ENCODE measurements around the gene CHURC1.

DNA sequence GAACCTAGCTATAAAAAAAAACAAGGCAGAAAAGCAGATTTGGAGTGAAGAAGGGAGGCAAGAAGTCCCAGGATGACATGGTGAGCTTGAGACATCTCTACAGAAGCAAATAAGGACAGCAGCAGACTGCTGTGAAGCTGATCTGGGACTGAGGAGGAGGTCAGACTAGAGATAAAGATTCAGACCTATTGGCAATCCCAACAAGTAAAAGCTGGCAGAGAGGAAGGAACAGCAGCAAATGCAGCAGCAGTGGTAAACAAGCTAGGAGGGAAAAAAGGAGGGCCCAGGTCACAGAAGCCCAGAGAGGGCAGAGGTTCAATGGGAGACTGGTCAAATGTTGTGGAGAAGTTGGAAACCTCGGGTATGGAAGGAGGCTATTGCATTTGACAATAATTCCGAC is 45.9 kb upstream of the CHURC1 start:
- no peak for TF ChIP-seq CHD2 (IDR thresholded peaks at IDR 0.05; ENCODE audit: low read length, partially characterized antibody)
- TF ChIP-seq, protein P1, sequence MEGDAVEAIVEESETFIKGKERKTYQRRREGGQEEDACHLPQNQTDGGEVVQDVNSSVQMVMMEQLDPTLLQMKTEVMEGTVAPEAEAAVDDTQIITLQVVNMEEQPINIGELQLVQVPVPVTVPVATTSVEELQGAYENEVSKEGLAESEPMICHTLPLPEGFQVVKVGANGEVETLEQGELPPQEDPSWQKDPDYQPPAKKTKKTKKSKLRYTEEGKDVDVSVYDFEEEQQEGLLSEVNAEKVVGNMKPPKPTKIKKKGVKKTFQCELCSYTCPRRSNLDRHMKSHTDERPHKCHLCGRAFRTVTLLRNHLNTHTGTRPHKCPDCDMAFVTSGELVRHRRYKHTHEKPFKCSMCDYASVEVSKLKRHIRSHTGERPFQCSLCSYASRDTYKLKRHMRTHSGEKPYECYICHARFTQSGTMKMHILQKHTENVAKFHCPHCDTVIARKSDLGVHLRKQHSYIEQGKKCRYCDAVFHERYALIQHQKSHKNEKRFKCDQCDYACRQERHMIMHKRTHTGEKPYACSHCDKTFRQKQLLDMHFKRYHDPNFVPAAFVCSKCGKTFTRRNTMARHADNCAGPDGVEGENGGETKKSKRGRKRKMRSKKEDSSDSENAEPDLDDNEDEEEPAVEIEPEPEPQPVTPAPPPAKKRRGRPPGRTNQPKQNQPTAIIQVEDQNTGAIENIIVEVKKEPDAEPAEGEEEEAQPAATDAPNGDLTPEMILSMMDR (IDR thresholded peaks at IDR 0.05): no peak
- TF ChIP-seq POLR2AphosphoS5 (IDR thresholded peaks at IDR 0.05; ENCODE audit: low read depth, low read length): no peak
- TF ChIP-seq, protein P2, sequence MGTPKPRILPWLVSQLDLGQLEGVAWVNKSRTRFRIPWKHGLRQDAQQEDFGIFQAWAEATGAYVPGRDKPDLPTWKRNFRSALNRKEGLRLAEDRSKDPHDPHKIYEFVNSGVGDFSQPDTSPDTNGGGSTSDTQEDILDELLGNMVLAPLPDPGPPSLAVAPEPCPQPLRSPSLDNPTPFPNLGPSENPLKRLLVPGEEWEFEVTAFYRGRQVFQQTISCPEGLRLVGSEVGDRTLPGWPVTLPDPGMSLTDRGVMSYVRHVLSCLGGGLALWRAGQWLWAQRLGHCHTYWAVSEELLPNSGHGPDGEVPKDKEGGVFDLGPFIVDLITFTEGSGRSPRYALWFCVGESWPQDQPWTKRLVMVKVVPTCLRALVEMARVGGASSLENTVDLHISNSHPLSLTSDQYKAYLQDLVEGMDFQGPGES (IDR thresholded peaks at IDR 0.05; ENCODE audit: low read depth, low read length): no peak
- no peak for TF ChIP-seq EZH2phosphoT487 (IDR thresholded peaks at IDR 0.05; ENCODE audit: borderline replicate concordance, low read depth)
- no peak for TF ChIP-seq RAD21 (IDR thresholded peaks at IDR 0.05; ENCODE audit: low read length)
- no peak for TF ChIP-seq TAF1 (IDR thresholded peaks at IDR 0.05; ENCODE audit: borderline replicate concordance, low read depth, low read length)
- TF ChIP-seq, protein P3, sequence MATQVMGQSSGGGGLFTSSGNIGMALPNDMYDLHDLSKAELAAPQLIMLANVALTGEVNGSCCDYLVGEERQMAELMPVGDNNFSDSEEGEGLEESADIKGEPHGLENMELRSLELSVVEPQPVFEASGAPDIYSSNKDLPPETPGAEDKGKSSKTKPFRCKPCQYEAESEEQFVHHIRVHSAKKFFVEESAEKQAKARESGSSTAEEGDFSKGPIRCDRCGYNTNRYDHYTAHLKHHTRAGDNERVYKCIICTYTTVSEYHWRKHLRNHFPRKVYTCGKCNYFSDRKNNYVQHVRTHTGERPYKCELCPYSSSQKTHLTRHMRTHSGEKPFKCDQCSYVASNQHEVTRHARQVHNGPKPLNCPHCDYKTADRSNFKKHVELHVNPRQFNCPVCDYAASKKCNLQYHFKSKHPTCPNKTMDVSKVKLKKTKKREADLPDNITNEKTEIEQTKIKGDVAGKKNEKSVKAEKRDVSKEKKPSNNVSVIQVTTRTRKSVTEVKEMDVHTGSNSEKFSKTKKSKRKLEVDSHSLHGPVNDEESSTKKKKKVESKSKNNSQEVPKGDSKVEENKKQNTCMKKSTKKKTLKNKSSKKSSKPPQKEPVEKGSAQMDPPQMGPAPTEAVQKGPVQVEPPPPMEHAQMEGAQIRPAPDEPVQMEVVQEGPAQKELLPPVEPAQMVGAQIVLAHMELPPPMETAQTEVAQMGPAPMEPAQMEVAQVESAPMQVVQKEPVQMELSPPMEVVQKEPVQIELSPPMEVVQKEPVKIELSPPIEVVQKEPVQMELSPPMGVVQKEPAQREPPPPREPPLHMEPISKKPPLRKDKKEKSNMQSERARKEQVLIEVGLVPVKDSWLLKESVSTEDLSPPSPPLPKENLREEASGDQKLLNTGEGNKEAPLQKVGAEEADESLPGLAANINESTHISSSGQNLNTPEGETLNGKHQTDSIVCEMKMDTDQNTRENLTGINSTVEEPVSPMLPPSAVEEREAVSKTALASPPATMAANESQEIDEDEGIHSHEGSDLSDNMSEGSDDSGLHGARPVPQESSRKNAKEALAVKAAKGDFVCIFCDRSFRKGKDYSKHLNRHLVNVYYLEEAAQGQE (IDR thresholded peaks at IDR 0.05; ENCODE audit: low read depth, low read length): no peak
- no peak for TF ChIP-seq RCOR1 (IDR thresholded peaks at IDR 0.05; ENCODE audit: low read length)
- TF ChIP-seq SMC3 (IDR thresholded peaks at IDR 0.05; ENCODE audit: low read depth, low read length): no peak
- no peak for TF ChIP-seq JUND (IDR thresholded peaks at IDR 0.05)

All from SK-N-SH (cell line).